ENCODE results near the gene D2HGDH.

The D2HGDH gene

GRCh38 chr2:241774419-241775222, 40.2 kb downstream of the D2HGDH start:
- H3K4me3 Mint-ChIP-seq: no peak overlapping the region
- DNase-seq: no peak
- H3K27ac Mint-ChIP-seq: no peak overlapping the region
- no peaks in the 10 kb centered on the region for H3K27me3 Mint-ChIP-seq (ENCODE audit: low read depth, poor library complexity)
- H3K9me3 Mint-ChIP-seq: peaks cover 14% of the 10 kb centered on the region
- peaks cover 9% of the 10 kb centered on the region for H3K36me3 Mint-ChIP-seq (ENCODE audit: low read depth)
- H3K4me1 Mint-ChIP-seq: peaks cover 68% of the 10 kb centered on the region
- TF ChIP-seq CTCF (IDR thresholded peaks at IDR 0.05): no peak

DNA sequence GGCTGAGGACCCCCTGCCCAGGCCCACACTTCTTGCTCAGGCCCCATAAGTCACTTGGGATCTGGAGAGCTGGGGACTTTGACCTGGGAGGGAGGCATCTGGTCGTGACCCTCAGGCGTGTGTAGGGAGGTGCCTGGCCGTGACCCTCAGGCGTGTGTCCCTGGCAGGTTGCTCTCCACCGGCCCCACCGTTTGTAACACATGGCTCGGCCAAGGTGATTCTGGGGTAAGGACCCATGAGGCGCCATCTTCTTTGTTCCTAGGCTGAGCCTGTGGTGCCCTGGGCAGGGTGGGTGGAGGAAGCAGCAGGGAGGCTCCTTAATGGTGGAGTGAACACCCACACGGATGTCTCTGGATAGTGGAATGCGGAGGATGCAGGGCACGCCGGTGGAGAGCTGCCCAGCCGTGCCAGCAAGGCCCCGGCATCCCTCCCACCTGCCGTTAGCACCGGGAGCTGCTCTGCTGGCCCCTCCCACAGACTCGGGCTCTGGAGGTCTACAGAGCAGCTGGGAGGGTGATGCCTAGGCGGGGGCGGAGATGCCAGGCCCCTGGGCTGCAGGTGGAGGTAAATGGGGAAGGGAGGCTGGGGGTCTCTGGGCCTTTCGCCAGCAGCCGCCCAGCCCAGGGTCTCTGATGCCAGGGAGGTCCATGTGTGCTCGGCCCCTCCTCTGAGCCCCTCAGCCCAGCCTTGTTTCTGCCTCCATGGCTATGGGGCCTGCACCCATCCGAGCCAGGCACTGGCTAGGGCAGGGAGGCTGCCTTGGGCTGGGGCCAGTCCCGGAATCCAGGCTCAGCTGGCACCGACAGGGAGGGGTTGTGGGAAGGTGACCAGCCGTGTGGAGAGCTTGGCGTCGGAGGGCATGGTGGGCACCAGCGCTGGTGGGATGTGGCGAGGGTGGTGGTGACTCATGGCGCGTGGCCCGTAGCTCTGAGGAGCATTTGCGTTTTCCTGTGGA, 41.1 kb downstream of the D2HGDH start:
- H3K4me3 Mint-ChIP-seq: no peak overlapping the region
- H3K9me3 Mint-ChIP-seq: peaks cover 22% of the 10 kb centered on the region
- peaks cover 10% of the 10 kb centered on the region for H3K36me3 Mint-ChIP-seq (ENCODE audit: low read depth)
- peaks cover 63% of the 10 kb centered on the region for H3K4me1 Mint-ChIP-seq
- H3K27ac Mint-ChIP-seq: no peak overlapping the region
- no peak for DNase-seq
- no peaks in the 10 kb centered on the region for H3K27me3 Mint-ChIP-seq (ENCODE audit: low read depth, poor library complexity)
- no peak for TF ChIP-seq CTCF (IDR thresholded peaks at IDR 0.05)

GRCh38 chr2:241776336-241777169, 42.1 kb downstream of the D2HGDH start, which contains the start of gene GAL3ST2:
TSS of gene GAL3ST2 (plus strand) at chr2:241776822. CDS start at chr2:241776956, 134 bp downstream.
- no peak for TF ChIP-seq CTCF (IDR thresholded peaks at IDR 0.05)
- H3K36me3 Mint-ChIP-seq (ENCODE audit: low read depth): peaks cover 18% of the 10 kb centered on the region
- no peaks in the 10 kb centered on the region for H3K27me3 Mint-ChIP-seq (ENCODE audit: low read depth, poor library complexity)
- peaks cover 52% of the 10 kb centered on the region for H3K4me1 Mint-ChIP-seq
- H3K9me3 Mint-ChIP-seq: peaks cover 33% of the 10 kb centered on the region
- H3K4me3 Mint-ChIP-seq: no peak within 1 kb of the TSS
- no peak within 1 kb of the TSS for H3K27ac Mint-ChIP-seq
- no peak for DNase-seq

GRCh38 chr2:241777170-241777685, 42.8 kb downstream of the D2HGDH start:
- DNase-seq: peak; percentile 45
- TF ChIP-seq CTCF (IDR thresholded peaks at IDR 0.05): no peak
- Mint-ChIP-seq H3K27ac (no peak overlapping the region), H3K4me1 (peaks cover 46% of the 10 kb centered on the region), H3K4me3 (no peak overlapping the region), H3K36me3 (ENCODE audit: low read depth) (peaks cover 18% of the 10 kb centered on the region), H3K9me3 (peaks cover 38% of the 10 kb centered on the region), H3K27me3 (ENCODE audit: low read depth, poor library complexity) (no peaks in the 10 kb centered on the region)

Measured in nephron progenitor cell (in vitro differentiated cells).